HepG2 (cell line): ENCODE measurements around the gene CCNYL1. TPM values are rescaled to one million over a fixed set of nuclear protein-coding genes. Genes with fewer than 3 reads are reported as not detected.

Experiments used
- HNF4A ChIP-seq: sonication (generic); formaldehyde crosslinking; IDR thresholded peaks from 2 replicates; pipeline ENCODE4 v1.4.0; 2020; ENCODE audit warnings: missing genetic modification reagents
- HNRNPL ChIP-seq: fragments of 200-400 bp; formaldehyde crosslinking; IDR thresholded peaks from 2 replicates; pipeline ENCODE4 v1.6.1; 2017; ENCODE audit warnings: mild to moderate bottlenecking, low read depth, low read length
- POGZ ChIP-seq: sonication (generic); formaldehyde crosslinking; IDR thresholded peaks from 2 replicates; pipeline ENCODE4 v1.4.0; 2020; ENCODE audit warnings: mild to moderate bottlenecking, missing genetic modification reagents
- POLR2AphosphoS5 ChIP-seq: IDR thresholded peaks from 2 replicates; pipeline ENCODE4 v1.6.1; 2012; ENCODE audit warnings: low read depth, low read length
- POLR2G ChIP-seq: fragments of 200-400 bp; formaldehyde crosslinking; IDR thresholded peaks from 2 replicates; pipeline ENCODE4 v1.6.1; 2018; ENCODE audit warnings: mild to moderate bottlenecking, low read depth, low read length, moderate library complexity
- SPEN ChIP-seq: sonication (generic); formaldehyde crosslinking; IDR thresholded peaks from 2 replicates; pipeline ENCODE4 v1.5.1; 2020; ENCODE audit warnings: low read depth, mild to moderate bottlenecking, missing genetic modification reagents
- ZBTB7B ChIP-seq: sonication (generic); formaldehyde crosslinking; IDR thresholded peaks from 2 replicates; pipeline ENCODE4 v1.4.0; 2020; ENCODE audit warnings: missing genetic modification reagents
- ZKSCAN5 ChIP-seq: sonication (generic); formaldehyde crosslinking; IDR thresholded peaks from 2 replicates; pipeline ENCODE4 v1.5.1; 2020; ENCODE audit warnings: mild to moderate bottlenecking, missing genetic modification reagents
- ZNF180 ChIP-seq: sonication (generic); formaldehyde crosslinking; IDR thresholded peaks from 2 replicates; pipeline ENCODE4 v1.4.0; 2020; ENCODE audit warnings: low read depth, missing genetic modification reagents, borderline replicate concordance
- ZNF205 ChIP-seq: IDR thresholded peaks from 2 replicates; pipeline ENCODE4 v1.6.1; 2018; ENCODE audit warnings: missing biosample characterization, missing genetic modification reagents
- ZNF234 ChIP-seq: sonication (generic); formaldehyde crosslinking; conservative IDR thresholded peaks from 2 replicates; pipeline ENCODE4 v1.5.1; 2020; ENCODE audit warnings: mild to moderate bottlenecking, missing genetic modification reagents
- ZNF3 ChIP-seq: IDR thresholded peaks from 2 replicates; pipeline ENCODE4 v1.7.0; 2017; ENCODE audit warnings: inconsistent platforms
- ZNF510 ChIP-seq: sonication (generic); formaldehyde crosslinking; IDR thresholded peaks from 2 replicates; pipeline ENCODE4 v1.4.0; 2020; ENCODE audit warnings: low read depth, mild to moderate bottlenecking, missing genetic modification reagents
- polyA plus RNA-seq, 8 experiments: library from polyadenylated mRNA; depleted of rRNA in 3 of 8; stranded (reverse) in 7 of 8; unstranded in 1 of 8; fragments of >200 nt; fragmentation: Illumina TruSeq in 4 of 8; extraction: Trizol in 4 of 8; gene quantifications; 2 replicates each; pipeline versions ENCODE4 v1.2.1 to v1.2.3, GENCODE V29; 2011 to 2016; ENCODE audit warnings: low read depth in 4 of 8, missing spikeins in 1 of 8, mixed read lengths in 1 of 8; ENCODE audit not compliant: insufficient read depth in 1 of 8
- total RNA-seq, 5 experiments: library from RNA; depleted of rRNA; stranded (reverse); fragments of >200 nt; fragmentation: Illumina TruSeq; extraction: Trizol; gene quantifications; 2 replicates each; pipeline ENCODE4 v1.2.3, GENCODE V29; 2016; ENCODE audit warnings: low read depth in 1 of 5
- TF ChIP-seq, protein P1 (sequence below): sonication (generic); formaldehyde crosslinking; IDR thresholded peaks from 2 replicates; pipeline ENCODE4 v1.4.0; 2020; ENCODE audit warnings: missing genetic modification reagents, borderline replicate concordance
- TF ChIP-seq, protein P2 (sequence below): sonication (generic); formaldehyde crosslinking; IDR thresholded peaks from 2 replicates; pipeline ENCODE4 v1.4.0; 2020; ENCODE audit warnings: missing genetic modification reagents
- TF ChIP-seq, protein P3 (sequence below): sonication (generic); formaldehyde crosslinking; IDR thresholded peaks from 2 replicates; pipeline ENCODE4 v1.5.0; 2020; ENCODE audit warnings: missing genetic modification reagents
- TF ChIP-seq, protein P4 (sequence below): sonication (generic); formaldehyde crosslinking; IDR thresholded peaks from 2 replicates; pipeline ENCODE4 v1.5.1; 2020; ENCODE audit warnings: mild to moderate bottlenecking, missing genetic modification reagents, borderline replicate concordance

CCNYL1 gene
- total and polyA plus RNA-seq, 2 of the 13 experiments (the other 11 are each of a cell fraction or from before 2014, with no cell fraction given), result 12.5 to 16.2 TPM

DNA sequence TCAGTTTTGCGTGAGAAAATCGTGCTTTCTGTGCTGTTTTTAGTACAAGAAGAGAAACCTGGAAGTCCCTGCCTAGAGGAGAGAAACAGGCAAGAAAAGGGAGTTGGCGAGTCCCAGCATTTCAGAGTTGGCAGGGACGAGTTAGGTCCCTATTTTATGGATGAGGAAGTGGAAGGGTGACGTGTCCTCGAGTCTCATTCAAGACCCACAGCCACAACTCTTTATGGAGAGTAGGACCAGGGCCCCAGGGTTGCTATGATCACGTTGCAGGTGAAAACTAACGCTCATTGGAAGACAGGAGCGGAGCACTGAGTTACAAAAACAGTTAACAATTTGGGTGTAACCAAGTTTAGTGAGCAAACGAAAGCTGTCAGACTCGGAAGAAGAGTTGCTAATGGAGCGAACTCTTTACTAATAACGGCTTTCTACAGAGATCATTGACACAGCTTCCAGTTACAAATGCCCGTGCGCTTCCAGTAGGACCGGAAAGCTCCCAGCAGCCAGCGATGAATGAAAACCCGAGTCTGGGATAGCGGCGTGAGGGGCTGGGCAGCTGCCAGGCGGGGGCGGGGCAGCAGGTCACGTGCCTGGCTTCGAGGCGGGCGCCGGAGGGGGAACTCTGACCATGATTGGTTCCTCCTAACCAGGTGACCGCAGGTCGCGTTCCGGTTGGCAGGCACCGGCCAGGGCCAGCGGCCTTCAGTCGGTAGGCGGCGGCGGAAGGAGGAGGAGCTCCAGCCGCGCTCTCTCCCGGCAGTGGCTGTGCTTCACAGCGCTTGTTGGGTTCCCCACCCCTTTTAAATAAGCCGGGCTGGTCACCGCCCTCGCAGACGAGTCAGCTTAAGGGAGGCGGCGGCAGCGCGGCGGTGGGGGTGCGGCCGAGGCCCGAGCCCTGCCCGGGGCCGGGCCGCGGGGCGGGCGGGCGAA is at the start of gene CCNYL1 (continued):
- TF ChIP-seq, protein P1, sequence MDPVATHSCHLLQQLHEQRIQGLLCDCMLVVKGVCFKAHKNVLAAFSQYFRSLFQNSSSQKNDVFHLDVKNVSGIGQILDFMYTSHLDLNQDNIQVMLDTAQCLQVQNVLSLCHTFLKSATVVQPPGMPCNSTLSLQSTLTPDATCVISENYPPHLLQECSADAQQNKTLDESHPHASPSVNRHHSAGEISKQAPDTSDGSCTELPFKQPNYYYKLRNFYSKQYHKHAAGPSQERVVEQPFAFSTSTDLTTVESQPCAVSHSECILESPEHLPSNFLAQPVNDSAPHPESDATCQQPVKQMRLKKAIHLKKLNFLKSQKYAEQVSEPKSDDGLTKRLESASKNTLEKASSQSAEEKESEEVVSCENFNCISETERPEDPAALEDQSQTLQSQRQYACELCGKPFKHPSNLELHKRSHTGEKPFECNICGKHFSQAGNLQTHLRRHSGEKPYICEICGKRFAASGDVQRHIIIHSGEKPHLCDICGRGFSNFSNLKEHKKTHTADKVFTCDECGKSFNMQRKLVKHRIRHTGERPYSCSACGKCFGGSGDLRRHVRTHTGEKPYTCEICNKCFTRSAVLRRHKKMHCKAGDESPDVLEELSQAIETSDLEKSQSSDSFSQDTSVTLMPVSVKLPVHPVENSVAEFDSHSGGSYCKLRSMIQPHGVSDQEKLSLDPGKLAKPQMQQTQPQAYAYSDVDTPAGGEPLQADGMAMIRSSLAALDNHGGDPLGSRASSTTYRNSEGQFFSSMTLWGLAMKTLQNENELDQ (CRISPR knock-in tag), result no peak
- no peak for TF ChIP-seq ZKSCAN5 (CRISPR knock-in tag)
- TF ChIP-seq ZNF180 (CRISPR knock-in tag), result no peak
- TF ChIP-seq POLR2AphosphoS5, result peak; percentile 98
- TF ChIP-seq, protein P2, sequence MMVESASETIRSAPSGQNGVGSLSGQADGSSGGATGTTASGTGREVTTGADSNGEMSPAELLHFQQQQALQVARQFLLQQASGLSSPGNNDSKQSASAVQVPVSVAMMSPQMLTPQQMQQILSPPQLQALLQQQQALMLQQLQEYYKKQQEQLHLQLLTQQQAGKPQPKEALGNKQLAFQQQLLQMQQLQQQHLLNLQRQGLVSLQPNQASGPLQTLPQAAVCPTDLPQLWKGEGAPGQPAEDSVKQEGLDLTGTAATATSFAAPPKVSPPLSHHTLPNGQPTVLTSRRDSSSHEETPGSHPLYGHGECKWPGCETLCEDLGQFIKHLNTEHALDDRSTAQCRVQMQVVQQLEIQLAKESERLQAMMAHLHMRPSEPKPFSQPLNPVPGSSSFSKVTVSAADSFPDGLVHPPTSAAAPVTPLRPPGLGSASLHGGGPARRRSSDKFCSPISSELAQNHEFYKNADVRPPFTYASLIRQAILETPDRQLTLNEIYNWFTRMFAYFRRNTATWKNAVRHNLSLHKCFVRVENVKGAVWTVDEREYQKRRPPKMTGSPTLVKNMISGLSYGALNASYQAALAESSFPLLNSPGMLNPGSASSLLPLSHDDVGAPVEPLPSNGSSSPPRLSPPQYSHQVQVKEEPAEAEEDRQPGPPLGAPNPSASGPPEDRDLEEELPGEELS (CRISPR knock-in tag), result peak; percentile 55
- TF ChIP-seq HNRNPL, result no peak
- TF ChIP-seq, protein P3, sequence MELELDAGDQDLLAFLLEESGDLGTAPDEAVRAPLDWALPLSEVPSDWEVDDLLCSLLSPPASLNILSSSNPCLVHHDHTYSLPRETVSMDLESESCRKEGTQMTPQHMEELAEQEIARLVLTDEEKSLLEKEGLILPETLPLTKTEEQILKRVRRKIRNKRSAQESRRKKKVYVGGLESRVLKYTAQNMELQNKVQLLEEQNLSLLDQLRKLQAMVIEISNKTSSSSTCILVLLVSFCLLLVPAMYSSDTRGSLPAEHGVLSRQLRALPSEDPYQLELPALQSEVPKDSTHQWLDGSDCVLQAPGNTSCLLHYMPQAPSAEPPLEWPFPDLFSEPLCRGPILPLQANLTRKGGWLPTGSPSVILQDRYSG (CRISPR knock-in tag), result 0 out of 2 replicates have a peak, but pooled peaks have one; percentile 34
- no peak; the same call in 1 of the 2 replicates for TF ChIP-seq HNF4A (CRISPR knock-in tag)
- TF ChIP-seq SPEN, result peak; percentile 62
- TF ChIP-seq ZNF205 (CRISPR knock-in tag), result peak; percentile 72; the same call in 1 of the 2 replicates
- peak; percentile 88 for TF ChIP-seq POGZ (CRISPR knock-in tag)
- 0 out of 2 replicates have a peak, but pooled peaks have one; percentile 34 for TF ChIP-seq ZBTB7B
- TF ChIP-seq ZNF3 (CRISPR knock-in tag), result no peak
- TF ChIP-seq, protein P4, sequence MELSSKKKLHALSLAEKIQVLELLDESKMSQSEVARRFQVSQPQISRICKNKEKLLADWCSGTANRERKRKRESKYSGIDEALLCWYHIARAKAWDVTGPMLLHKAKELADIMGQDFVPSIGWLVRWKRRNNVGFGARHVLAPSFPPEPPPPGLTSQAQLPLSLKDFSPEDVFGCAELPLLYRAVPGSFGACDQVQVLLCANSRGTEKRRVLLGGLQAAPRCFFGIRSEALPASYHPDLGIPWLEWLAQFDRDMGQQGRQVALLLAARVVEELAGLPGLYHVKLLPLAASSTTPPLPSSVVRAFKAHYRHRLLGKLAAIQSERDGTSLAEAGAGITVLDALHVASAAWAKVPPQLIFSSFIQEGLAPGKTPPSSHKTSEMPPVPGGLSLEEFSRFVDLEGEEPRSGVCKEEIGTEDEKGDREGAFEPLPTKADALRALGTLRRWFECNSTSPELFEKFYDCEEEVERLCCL (CRISPR knock-in tag), result no peak
- TF ChIP-seq ZNF234 (CRISPR knock-in tag), result no peak
- TF ChIP-seq ZNF510 (CRISPR knock-in tag), result 0 out of 2 replicates have a peak, but pooled peaks have one; percentile 50
- TF ChIP-seq POLR2G, result peak; percentile 83
